MM.1S (cell line): Measurements from ENCODE around the gene ADTRP.

Experiments used
- DNase-seq: peaks from one replicate; pipeline ENCODE4 v3.0.0-alpha.2; 2015
- H2AFZ ChIP-seq: fragments of 300-600 bp; sonication (generic); 2 replicates; pipeline ENCODE4 v1.6.0; 2016; ENCODE audit warnings: antibody characterized with exemption, low read length
- H3F3A ChIP-seq: fragments of 300-600 bp; sonication (generic); 2 replicates; pipeline ENCODE4 v1.6.1; 2016; ENCODE audit warnings: mild to moderate bottlenecking, antibody characterized with exemption, low read length, moderate library complexity, mixed read lengths; ENCODE audit not compliant: insufficient read depth
- H3K27ac ChIP-seq: fragments of 300-600 bp; sonication (generic); 2 replicates; pipeline ENCODE4 v1.5.1; 2016; ENCODE audit warnings: mild to moderate bottlenecking, low read length
- H3K27me3 ChIP-seq: fragments of 300-600 bp; sonication (generic); replicated peaks from 2 replicates; pipeline ENCODE4 v1.6.0; 2016; ENCODE audit warnings: low read length; ENCODE audit not compliant: insufficient read depth
- H3K36me3 ChIP-seq: fragments of 300-600 bp; sonication (generic); replicated peaks from 2 replicates; pipeline ENCODE4 v1.6.1; 2016; ENCODE audit warnings: mild to moderate bottlenecking, low read length, mixed read lengths; ENCODE audit not compliant: insufficient read depth
- H3K4me1 ChIP-seq: fragments of 300-600 bp; sonication (generic); 2 replicates; pipeline ENCODE4 v1.6.1; 2016; ENCODE audit warnings: low read length, mixed read lengths
- H3K4me2 ChIP-seq: fragments of 300-600 bp; sonication (generic); 2 replicates; pipeline ENCODE4 v1.6.0; 2016; ENCODE audit warnings: low read depth, low read length
- H3K4me3 ChIP-seq: fragments of 300-600 bp; sonication (generic); 2 replicates; pipeline ENCODE4 v1.5.1; 2016; ENCODE audit warnings: low read length, mixed read lengths
- H3K79me2 ChIP-seq: fragments of 300-600 bp; sonication (generic); 2 replicates; pipeline ENCODE4 v1.6.1; 2016; ENCODE audit warnings: mixed run types, low read length, mixed read lengths
- H3K9ac ChIP-seq: fragments of 300-600 bp; sonication (generic); 2 replicates; pipeline ENCODE4 v1.6.1; 2016; ENCODE audit warnings: low read length, mixed read lengths
- H3K9me2 ChIP-seq: fragments of 300-600 bp; sonication (generic); replicated peaks from 2 replicates; pipeline ENCODE4 v1.6.1; 2016; ENCODE audit warnings: mild to moderate bottlenecking, low read length, mixed read lengths; ENCODE audit not compliant: insufficient read depth
- H3K9me3 ChIP-seq: fragments of 300-600 bp; sonication (generic); replicated peaks from 2 replicates; pipeline ENCODE4 v1.6.1; 2016; ENCODE audit warnings: mild to moderate bottlenecking, low read length, mixed read lengths; ENCODE audit not compliant: insufficient read depth
- H4K20me1 ChIP-seq: fragments of 300-600 bp; sonication (generic); 2 replicates; pipeline ENCODE4 v1.6.1; 2016; ENCODE audit warnings: mild to moderate bottlenecking, low read length, moderate library complexity, mixed read lengths; ENCODE audit not compliant: insufficient read depth
- EZH2 ChIP-seq: fragments of 300-600 bp; sonication (generic); optimal IDR thresholded peaks from 2 replicates; pipeline ENCODE3; 2017; ENCODE audit warnings: low read depth, mild to moderate bottlenecking, antibody characterized with exemption, low read length, mixed read lengths
- EZH2phosphoT487 ChIP-seq: fragments of 300-600 bp; sonication (generic); IDR thresholded peaks from 2 replicates; pipeline ENCODE4 v1.6.1; 2018; ENCODE audit warnings: antibody characterized with exemption, low read length
- TF ChIP-seq, protein P1 (sequence below): fragments of 300-600 bp; sonication (generic); IDR thresholded peaks from 2 replicates; pipeline ENCODE4 v1.5.1; 2016; ENCODE audit warnings: antibody characterized with exemption, low read length, mixed read lengths

The ADTRP gene

DNA sequence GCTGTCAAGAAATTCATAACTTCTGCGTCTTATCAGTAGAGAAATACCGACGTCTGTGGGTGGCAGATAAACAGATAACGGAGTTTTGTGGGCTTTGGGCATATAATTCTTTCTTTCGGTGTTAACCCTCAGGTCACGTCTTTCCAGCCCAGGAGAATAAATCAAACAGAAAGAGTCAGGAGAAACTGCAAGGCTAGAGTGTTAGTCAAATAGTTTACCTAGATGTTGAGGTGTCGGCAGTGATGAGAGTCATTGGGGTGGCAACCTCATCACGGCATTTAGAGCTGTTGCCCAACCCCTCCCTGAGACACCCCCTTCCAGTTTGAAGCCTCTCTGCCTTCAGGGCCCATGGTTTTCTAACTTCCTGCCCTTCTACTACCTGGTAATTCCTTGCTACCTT is 49.5 kb downstream of the ADTRP start:
- Histone ChIP-seq H3F3A (peaks cover 49% of the 10 kb centered on the region), H3K27me3 (no peaks in the 10 kb centered on the region), H3K36me3 (no peaks in the 10 kb centered on the region), H3K4me1 (peaks cover 58% of the 10 kb centered on the region), H3K9me3 (no peaks in the 10 kb centered on the region), H3K9me2 (no peaks in the 10 kb centered on the region), H2AFZ (no peak overlapping the region), H4K20me1 (no peaks in the 10 kb centered on the region), H3K79me2 (peaks cover 32% of the 10 kb centered on the region), H3K4me3 (no peak overlapping the region), H3K9ac (peak overlapping the region; percentile 85; the same call in 1 of the 2 replicates), H3K4me2 (peak overlapping the region; percentile 85; the same call in 1 of the 2 replicates), H3K27ac (peak overlapping the region; percentile 99)
- no peak for DNase-seq
- TF ChIP-seq, protein P1, sequence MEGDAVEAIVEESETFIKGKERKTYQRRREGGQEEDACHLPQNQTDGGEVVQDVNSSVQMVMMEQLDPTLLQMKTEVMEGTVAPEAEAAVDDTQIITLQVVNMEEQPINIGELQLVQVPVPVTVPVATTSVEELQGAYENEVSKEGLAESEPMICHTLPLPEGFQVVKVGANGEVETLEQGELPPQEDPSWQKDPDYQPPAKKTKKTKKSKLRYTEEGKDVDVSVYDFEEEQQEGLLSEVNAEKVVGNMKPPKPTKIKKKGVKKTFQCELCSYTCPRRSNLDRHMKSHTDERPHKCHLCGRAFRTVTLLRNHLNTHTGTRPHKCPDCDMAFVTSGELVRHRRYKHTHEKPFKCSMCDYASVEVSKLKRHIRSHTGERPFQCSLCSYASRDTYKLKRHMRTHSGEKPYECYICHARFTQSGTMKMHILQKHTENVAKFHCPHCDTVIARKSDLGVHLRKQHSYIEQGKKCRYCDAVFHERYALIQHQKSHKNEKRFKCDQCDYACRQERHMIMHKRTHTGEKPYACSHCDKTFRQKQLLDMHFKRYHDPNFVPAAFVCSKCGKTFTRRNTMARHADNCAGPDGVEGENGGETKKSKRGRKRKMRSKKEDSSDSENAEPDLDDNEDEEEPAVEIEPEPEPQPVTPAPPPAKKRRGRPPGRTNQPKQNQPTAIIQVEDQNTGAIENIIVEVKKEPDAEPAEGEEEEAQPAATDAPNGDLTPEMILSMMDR: no peak
- TF ChIP-seq EZH2phosphoT487 (no peak), EZH2 (no peak)

DNA sequence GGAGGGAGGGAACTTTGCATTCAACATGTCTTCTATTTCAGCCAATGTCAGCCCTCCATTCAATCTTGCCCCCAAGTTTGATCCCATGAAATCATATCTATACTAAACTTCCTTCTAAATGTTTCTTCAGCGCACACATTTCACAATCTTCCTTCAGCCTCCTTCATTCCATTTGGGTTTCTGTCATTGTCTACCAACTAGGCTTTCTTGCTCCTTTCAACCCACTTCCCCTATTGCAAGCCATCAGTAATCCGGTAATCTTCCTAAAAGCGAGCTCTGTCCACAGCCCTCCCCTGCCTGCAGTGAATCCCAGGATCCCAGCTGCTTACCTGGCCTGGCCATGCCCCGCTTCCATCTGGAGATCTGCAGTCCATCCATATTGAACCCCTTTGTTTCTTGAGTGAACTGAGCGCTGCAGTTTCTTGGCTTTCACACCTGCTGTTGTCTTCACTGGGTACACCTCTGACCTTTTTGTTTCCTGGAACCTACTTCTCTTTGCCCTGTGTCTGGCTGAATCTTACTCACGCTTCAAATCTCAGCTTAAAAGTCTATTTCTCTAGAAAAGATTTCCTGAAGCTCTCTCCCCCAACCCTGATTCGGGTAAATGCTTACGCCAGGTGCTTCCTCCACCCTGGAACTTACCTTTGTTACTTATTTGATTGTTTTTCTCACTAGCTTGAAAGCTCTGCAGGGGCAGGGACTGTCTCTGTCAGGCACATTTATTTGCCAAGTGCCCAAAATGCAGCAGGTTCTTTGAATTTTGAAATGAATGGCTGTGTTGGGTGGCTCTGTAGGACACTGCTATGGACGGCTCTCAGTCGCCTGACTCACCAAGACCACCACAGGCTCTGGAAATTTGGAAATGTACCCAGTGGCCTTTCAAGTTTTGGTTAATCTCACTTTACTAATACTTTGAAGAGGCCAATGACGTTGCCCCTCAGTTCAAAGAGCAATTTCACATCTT is 50.3 kb downstream of the ADTRP start:
- H3K79me2 ChIP-seq: peaks cover 35% of the 10 kb centered on the region
- H3K4me1 ChIP-seq: peaks cover 58% of the 10 kb centered on the region
- H3K36me3 ChIP-seq: no peaks in the 10 kb centered on the region
- H3K9me3 ChIP-seq: no peaks in the 10 kb centered on the region
- peak overlapping the region; percentile 99 for H3K27ac ChIP-seq
- H3F3A ChIP-seq: peaks cover 49% of the 10 kb centered on the region
- H3K9me2 ChIP-seq: no peaks in the 10 kb centered on the region
- H3K4me3 ChIP-seq: peak overlapping the region; percentile 58
- H4K20me1 ChIP-seq: no peaks in the 10 kb centered on the region
- peak overlapping the region; percentile 85 for H3K4me2 ChIP-seq
- peak overlapping the region; percentile 52 for H2AFZ ChIP-seq
- peak; percentile 74 for DNase-seq
- TF ChIP-seq EZH2phosphoT487 (no peak), EZH2 (no peak)
- TF ChIP-seq, protein P1: no peak
- no peaks in the 10 kb centered on the region for H3K27me3 ChIP-seq
- H3K9ac ChIP-seq: peak overlapping the region; percentile 85

DNA sequence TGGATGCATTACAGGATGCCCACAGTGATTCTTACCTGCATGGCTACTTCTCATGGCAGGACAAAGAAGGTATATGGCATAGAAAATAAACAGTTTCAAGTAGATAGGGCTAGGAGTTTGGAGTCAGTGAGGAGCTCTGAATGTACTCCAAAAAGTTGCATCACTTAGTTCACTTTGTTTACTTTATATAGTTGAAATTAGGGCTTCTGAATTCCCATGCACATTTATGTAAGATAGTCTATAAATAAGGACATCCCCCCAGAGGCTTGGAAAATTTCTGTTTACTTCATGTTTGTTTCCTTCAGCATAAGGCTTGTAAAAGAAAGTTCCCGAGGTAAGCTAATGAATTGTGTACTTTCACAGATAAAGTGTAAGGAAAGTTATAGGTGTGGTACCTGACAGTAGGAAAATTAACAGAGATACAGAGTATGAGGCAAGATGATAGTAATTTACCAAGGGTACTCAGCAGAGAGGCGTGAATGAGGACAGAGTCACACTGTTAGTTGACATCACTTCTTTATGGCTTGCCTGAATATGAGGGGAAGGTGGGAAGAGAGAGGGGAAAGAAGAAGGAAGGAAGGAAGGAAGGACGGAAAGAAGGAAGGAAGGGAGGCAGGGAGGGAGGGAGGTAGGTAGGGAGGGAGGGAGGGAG is 51.1 kb downstream of the ADTRP start:
- Histone ChIP-seq H4K20me1 (no peaks in the 10 kb centered on the region), H3K9me3 (no peaks in the 10 kb centered on the region), H3K4me2 (peak overlapping the region; percentile 66), H3K27ac (peak overlapping the region; percentile 99), H3K4me3 (peak overlapping the region; percentile 44), H2AFZ (no peak overlapping the region), H3F3A (peaks cover 47% of the 10 kb centered on the region), H3K27me3 (no peaks in the 10 kb centered on the region), H3K9ac (peak overlapping the region; percentile 65), H3K79me2 (peaks cover 35% of the 10 kb centered on the region), H3K9me2 (no peaks in the 10 kb centered on the region), H3K36me3 (no peaks in the 10 kb centered on the region), H3K4me1 (peaks cover 54% of the 10 kb centered on the region)
- no peak for DNase-seq
- TF ChIP-seq EZH2: no peak
- TF ChIP-seq, protein P1: no peak
- TF ChIP-seq EZH2phosphoT487: no peak
